Muscle of leg (tissue), 11 donors: ENCODE measurements around the gene TMEM18. TPM values are rescaled to one million over a fixed set of nuclear protein-coding genes. Genes with fewer than 3 reads are reported as not detected.
"Not testable (repeated sequence)": the region's sequence is repeated elsewhere in the genome, so short reads cannot be mapped to it uniquely, and the experiment has no call there.

Source experiments
- DNase-seq: peaks from one replicate; pipeline ENCODE4 v3.0.0; 2013
- H3K27ac ChIP-seq: one replicate; pipeline ENCODE4 v1.5.1; 2013; ENCODE audit warnings: mild to moderate bottlenecking, low read length, control low read depth
- H3K27me3 ChIP-seq: one replicate; pipeline ENCODE4 v1.6.1; 2013; ENCODE audit warnings: low read length; ENCODE audit not compliant: control insufficient read depth, insufficient read depth
- H3K36me3 ChIP-seq: one replicate; pipeline ENCODE4 v1.6.1; 2013; ENCODE audit warnings: low read length; ENCODE audit not compliant: control insufficient read depth, insufficient read depth
- H3K4me1 ChIP-seq: one replicate; pipeline ENCODE4 v1.6.1; 2013; ENCODE audit warnings: low read length; ENCODE audit not compliant: control insufficient read depth, insufficient read depth
- H3K4me3 ChIP-seq: one replicate; pipeline ENCODE4 v1.5.1; 2013; ENCODE audit warnings: low read length, control low read depth
- H3K9me3 ChIP-seq: replicated peaks from 2 replicates; pipeline ENCODE4 v1.6.1; 2013; ENCODE audit warnings: low read depth, low read length; ENCODE audit not compliant: control insufficient read depth
- WGBS: methylation state at CpG from one replicate; pipeline ENCODE4 v1.1.5; 2013; ENCODE audit warnings: missing lambda C conversion rate; ENCODE audit not compliant: insufficient coverage; 5-methylcytosine and 5-hydroxymethylcytosine counted together
- polyA plus RNA-seq, 8 donors: library from polyadenylated mRNA; unstranded; fragments of 120-200 nt; gene quantifications; one replicate each; pipeline versions ENCODE4 v1.2.1 to v1.2.3, GENCODE V29; 2013; ENCODE audit warnings: inconsistent platforms in 1 of 8, low replicate concordance in 1 of 8; ENCODE audit not compliant: insufficient read length in 8 of 8, insufficient read depth in 1 of 8
- total RNA-seq: library from RNA; stranded (reverse); fragments of 120-200 nt; gene quantifications from one replicate; pipeline ENCODE4 v1.2.4, GENCODE V29; 2013

TMEM18 gene
- total and polyA plus RNA-seq, 9 donors = 42.7 to 53.4 (median 46.4) TPM

- 80% methylated on average over 1 of the region's 1 CpG for WGBS
- no peak for DNase-seq
- Histone ChIP-seq H3K9me3 (peaks cover 2% of the 10 kb centered on the region), H3K27me3 (peaks cover 2% of the 10 kb centered on the region), H3K36me3 (no peaks in the 10 kb centered on the region), H3K4me1 (peaks cover 4% of the 10 kb centered on the region), H3K4me3 (no peak overlapping the region), H3K27ac (no peak overlapping the region)
Measured at GRCh38 chr2:685421-685820, 8.2 kb upstream of the TMEM18 start.

- not testable (repeated sequence) for H3K4me1 ChIP-seq, H3K4me3 ChIP-seq, H3K27ac ChIP-seq, H3K9me3 ChIP-seq, DNase-seq, H3K27me3 ChIP-seq, H3K36me3 ChIP-seq
- 90% methylated on average over 2 of the region's 2 CpGs for WGBS
Measured at GRCh38 chr2:684913-685312, 7.7 kb upstream of the TMEM18 start.

- Histone ChIP-seq H3K4me1 (peaks cover 4% of the 10 kb centered on the region), H3K27me3 (no peaks in the 10 kb centered on the region), H3K4me3 (no peak overlapping the region), H3K9me3 (peaks cover 2% of the 10 kb centered on the region), H3K27ac (no peak overlapping the region), H3K36me3 (no peaks in the 10 kb centered on the region)
- no peak for DNase-seq
Measured at GRCh38 chr2:682226-682625, 5.0 kb upstream of the TMEM18 start.

GRCh38 chr2:681312-681711 is 4.1 kb upstream of the TMEM18 start:
- H3K36me3 ChIP-seq = no peaks in the 10 kb centered on the region
- WGBS = 53% methylated on average over 7 of the region's 11 CpGs
- peaks cover 5% of the 10 kb centered on the region for H3K4me1 ChIP-seq
- no peak for DNase-seq
- H3K9me3 ChIP-seq = peaks cover 2% of the 10 kb centered on the region
- no peak overlapping the region for H3K27ac ChIP-seq
- H3K4me3 ChIP-seq = no peak overlapping the region
- no peaks in the 10 kb centered on the region for H3K27me3 ChIP-seq

- WGBS = 69% methylated on average over 4 of the region's 8 CpGs
Measured at GRCh38 chr2:680496-680895, 3.3 kb upstream of the TMEM18 start.

GRCh38 chr2:678964-679363 is 1.8 kb upstream of the TMEM18 start:
- Histone ChIP-seq H3K36me3 (peaks cover 16% of the 10 kb centered on the region), H3K9me3 (no peaks in the 10 kb centered on the region), H3K27ac (no peak overlapping the region), H3K4me1 (peaks cover 23% of the 10 kb centered on the region), H3K27me3 (no peaks in the 10 kb centered on the region), H3K4me3 (no peak overlapping the region)
- 97% methylated on average over 5 of the region's 9 CpGs for WGBS
- no peak for DNase-seq

More at GRCh38 chr2:680496-680895, 3.3 kb upstream of the TMEM18 start:
- Histone ChIP-seq H3K36me3 (peaks cover under 1% of the 10 kb centered on the region), H3K4me1 (peaks cover 11% of the 10 kb centered on the region), H3K9me3 (no peaks in the 10 kb centered on the region), H3K27me3 (no peaks in the 10 kb centered on the region), H3K27ac (no peak overlapping the region), H3K4me3 (no peak overlapping the region)
- no peak for DNase-seq

GRCh38 chr2:677959-678550 is 849 bp upstream of the TMEM18 start:
- no peaks in the 10 kb centered on the region for H3K9me3 ChIP-seq
- peaks cover 20% of the 10 kb centered on the region for H3K36me3 ChIP-seq
- WGBS = 81% methylated on average over 5 of the region's 9 CpGs
- DNase-seq = peak; percentile 59
- H3K4me1 ChIP-seq = peaks cover 24% of the 10 kb centered on the region
- H3K27ac ChIP-seq = peak overlapping the region; percentile 100
- H3K4me3 ChIP-seq = peak overlapping the region; percentile 85
- no peaks in the 10 kb centered on the region for H3K27me3 ChIP-seq

- 0% methylated on average over 28 of the region's 46 CpGs for WGBS
- peak overlapping the region; percentile 82 for H3K27ac ChIP-seq
- peaks cover 32% of the 10 kb centered on the region for H3K36me3 ChIP-seq
- peak; percentile 99 for DNase-seq
- H3K4me3 ChIP-seq = peak overlapping the region; percentile 77
- H3K27me3 ChIP-seq = no peaks in the 10 kb centered on the region
- H3K9me3 ChIP-seq = no peaks in the 10 kb centered on the region
- H3K4me1 ChIP-seq = peaks cover 24% of the 10 kb centered on the region
Measured at GRCh38 chr2:676647-677055, 555 bp downstream of the TMEM18 start.

- Histone ChIP-seq H3K4me3 (peak overlapping the region; percentile 77), H3K36me3 (peaks cover 34% of the 10 kb centered on the region), H3K27ac (peak overlapping the region; percentile 82), H3K9me3 (no peaks in the 10 kb centered on the region), H3K4me1 (peaks cover 21% of the 10 kb centered on the region), H3K27me3 (no peaks in the 10 kb centered on the region)
- peak; percentile 79 for DNase-seq
- 11% methylated on average over 16 of the region's 21 CpGs for WGBS
Measured at GRCh38 chr2:675982-676646, 1.1 kb downstream of the TMEM18 start.

- Histone ChIP-seq H3K4me3 (no peak overlapping the region), H3K27me3 (no peaks in the 10 kb centered on the region), H3K4me1 (peaks cover 20% of the 10 kb centered on the region), H3K27ac (no peak overlapping the region), H3K36me3 (peaks cover 40% of the 10 kb centered on the region), H3K9me3 (no peaks in the 10 kb centered on the region)
- DNase-seq = peak; percentile 42
- 91% methylated on average over 6 of the region's 9 CpGs for WGBS
Measured at GRCh38 chr2:675460-675859, 1.7 kb downstream of the TMEM18 start.
